Stimulated activated CD4-positive, alpha-beta T cell treated with anti-CD3 and anti-CD28 coated beads, Interleukin-4, amount 100 ng/mL, for 4 hours (primary cell): ENCODE data around the gene TRIM51.
"Not testable (repeated sequence)": the region's sequence is repeated elsewhere in the genome, so short reads cannot be mapped to it uniquely, and the experiment has no call there.

Experiments used
- DNase-seq, 2 experiments: peaks; one replicate each; pipeline ENCODE4 v3.0.0-alpha.2; 2020

Gene TRIM51

GRCh38 chr11:55882997-55883396, at the start of gene TRIM51:
Gene TRIM51, plus strand, starts transcription at chr11:55883297. Its CDS starts 2,132 bp downstream, at chr11:55885429.
- not testable (repeated sequence) for DNase-seq

GRCh38 chr11:55838452-55838851, 44.6 kb upstream of the TRIM51 start, which contains the start of gene OR5D16:
Gene OR5D16, plus strand, starts transcription at chr11:55838752. Its CDS starts 0 bp downstream, at chr11:55838752.
- DNase-seq, result no peak

- DNase-seq, result no peak
These were observed 35.6 kb upstream of the TRIM51 start for GRCh38 chr11:55847453-55847852.

- DNase-seq, result no peak
These were observed 34.1 kb upstream of the TRIM51 start for GRCh38 chr11:55849037-55849436.

- DNase-seq, result no peak
These were observed 31.0 kb upstream of the TRIM51 start for GRCh38 chr11:55852141-55852540.

GRCh38 chr11:55854704-55855103, 28.4 kb upstream of the TRIM51 start:
- DNase-seq, result no peak

- not testable (repeated sequence) for DNase-seq
These were observed 15.7 kb upstream of the TRIM51 start for GRCh38 chr11:55867354-55867753.

- DNase-seq, result not testable (repeated sequence)
These were observed 10.4 kb upstream of the TRIM51 start for GRCh38 chr11:55872731-55873130.

GRCh38 chr11:55873146-55873545, 10.0 kb upstream of the TRIM51 start:
- DNase-seq, result not testable (repeated sequence)

GRCh38 chr11:55884995-55885394, 1.9 kb downstream of the TRIM51 start:
- DNase-seq, result not testable (repeated sequence)

GRCh38 chr11:55885481-55885880, 2.4 kb downstream of the TRIM51 start:
- DNase-seq, result not testable (repeated sequence)

GRCh38 chr11:55895216-55895615, 12.1 kb downstream of the TRIM51 start:
- no peak for DNase-seq

GRCh38 chr11:55902308-55902707, 19.2 kb downstream of the TRIM51 start:
- no peak for DNase-seq

GRCh38 chr11:55914482-55914881, 31.4 kb downstream of the TRIM51 start, which contains the start of gene OR5W2:
Gene OR5W2, minus strand, starts transcription at chr11:55914582. Its CDS starts 0 bp downstream, at chr11:55914582.
- DNase-seq, result no peak

- DNase-seq, result no peak
These were observed 37.4 kb downstream of the TRIM51 start for GRCh38 chr11:55920537-55920936.

- DNase-seq, result no peak
These were observed 53.2 kb downstream of the TRIM51 start, which contains the start of gene OR5I1 for GRCh38 chr11:55936300-55936699. Gene OR5I1, minus strand, starts transcription at chr11:55936400. Its CDS starts 0 bp downstream, at chr11:55936400.
